Measurements from ENCODE around the gene SLX9.
A peak's percentile ranks its signal among the peaks of the same experiment; 100 is the strongest.
"Not testable (repeated sequence)": the region's sequence is repeated elsewhere in the genome, so short reads cannot be mapped to it uniquely, and the experiment has no call there.

SLX9 gene

DNA sequence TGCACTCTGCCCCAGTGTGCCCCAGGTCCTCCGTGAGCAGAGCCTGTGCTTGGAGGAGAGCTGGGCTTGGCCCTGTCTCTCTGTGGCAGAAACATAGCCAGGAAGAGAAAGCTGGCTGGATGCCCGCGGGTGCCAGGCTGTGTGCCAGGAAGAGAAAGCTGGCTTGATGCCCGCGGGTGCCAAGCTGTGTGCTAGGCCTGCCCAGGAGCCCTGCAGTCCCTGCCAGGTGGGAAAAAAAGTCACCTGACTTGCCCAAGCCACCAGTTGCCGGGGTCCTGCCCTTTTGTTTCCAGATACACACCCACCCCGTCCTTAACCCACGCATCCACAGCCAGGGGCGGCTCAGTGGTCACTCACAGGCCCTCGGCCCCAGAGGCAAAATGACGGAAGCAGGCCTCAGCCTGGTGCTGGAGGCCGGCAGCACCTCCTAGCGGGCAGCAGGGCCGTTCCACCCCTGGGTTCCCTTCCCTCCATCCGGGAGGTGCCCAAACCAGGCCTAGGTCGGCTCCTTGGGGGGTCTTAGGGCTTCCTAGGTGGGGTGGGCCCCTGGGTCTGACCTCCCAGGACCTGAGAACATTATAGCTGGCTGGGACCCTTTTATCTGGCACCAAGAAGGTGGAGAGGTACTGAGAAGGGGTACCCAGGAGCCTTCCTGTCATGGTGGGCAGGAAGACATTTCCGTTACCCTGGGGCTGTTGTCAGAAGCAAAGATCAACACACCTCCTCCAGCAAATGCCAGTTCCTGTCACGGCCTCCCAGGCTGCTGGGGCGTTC, 28.3 kb upstream of the SLX9 start:
- peak; percentile 61 for DNase-seq (ENCODE audit: low spot score)
- in situ Hi-C loops (cut with MboI; ENCODE audit: low pct_unique_long_range_greater_than_20kb, low sequenced_read_pairs, unreplicated experiment) = no loop called here
- TF ChIP-seq, protein P1, sequence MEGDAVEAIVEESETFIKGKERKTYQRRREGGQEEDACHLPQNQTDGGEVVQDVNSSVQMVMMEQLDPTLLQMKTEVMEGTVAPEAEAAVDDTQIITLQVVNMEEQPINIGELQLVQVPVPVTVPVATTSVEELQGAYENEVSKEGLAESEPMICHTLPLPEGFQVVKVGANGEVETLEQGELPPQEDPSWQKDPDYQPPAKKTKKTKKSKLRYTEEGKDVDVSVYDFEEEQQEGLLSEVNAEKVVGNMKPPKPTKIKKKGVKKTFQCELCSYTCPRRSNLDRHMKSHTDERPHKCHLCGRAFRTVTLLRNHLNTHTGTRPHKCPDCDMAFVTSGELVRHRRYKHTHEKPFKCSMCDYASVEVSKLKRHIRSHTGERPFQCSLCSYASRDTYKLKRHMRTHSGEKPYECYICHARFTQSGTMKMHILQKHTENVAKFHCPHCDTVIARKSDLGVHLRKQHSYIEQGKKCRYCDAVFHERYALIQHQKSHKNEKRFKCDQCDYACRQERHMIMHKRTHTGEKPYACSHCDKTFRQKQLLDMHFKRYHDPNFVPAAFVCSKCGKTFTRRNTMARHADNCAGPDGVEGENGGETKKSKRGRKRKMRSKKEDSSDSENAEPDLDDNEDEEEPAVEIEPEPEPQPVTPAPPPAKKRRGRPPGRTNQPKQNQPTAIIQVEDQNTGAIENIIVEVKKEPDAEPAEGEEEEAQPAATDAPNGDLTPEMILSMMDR (IDR thresholded peaks at IDR 0.05; ENCODE audit: extremely low read depth, insufficient read depth, missing control alignments) = peak; percentile 71

DNA sequence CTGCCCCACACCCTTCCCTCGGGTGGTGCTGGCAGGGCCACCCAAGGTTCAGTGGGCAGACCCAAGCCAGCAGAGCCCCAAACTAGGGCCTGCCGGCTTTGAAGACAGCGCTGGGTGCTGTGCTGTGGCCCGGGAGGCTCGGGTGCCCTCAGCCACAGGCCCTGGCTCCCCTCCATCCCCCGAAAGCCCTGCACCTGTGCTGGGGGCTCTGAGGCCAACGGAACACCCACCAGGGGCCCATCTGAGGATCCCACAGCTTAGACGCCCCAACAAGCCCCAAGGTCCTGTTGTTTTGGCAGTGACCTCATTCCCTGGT, 27.7 kb upstream of the SLX9 start:
- no peak for DNase-seq (ENCODE audit: low spot score)
- TF ChIP-seq, protein P1 (IDR thresholded peaks at IDR 0.05; ENCODE audit: extremely low read depth, insufficient read depth, missing control alignments) = no peak
- in situ Hi-C loops (cut with MboI; ENCODE audit: low pct_unique_long_range_greater_than_20kb, low sequenced_read_pairs, unreplicated experiment) = no loop called here

DNA sequence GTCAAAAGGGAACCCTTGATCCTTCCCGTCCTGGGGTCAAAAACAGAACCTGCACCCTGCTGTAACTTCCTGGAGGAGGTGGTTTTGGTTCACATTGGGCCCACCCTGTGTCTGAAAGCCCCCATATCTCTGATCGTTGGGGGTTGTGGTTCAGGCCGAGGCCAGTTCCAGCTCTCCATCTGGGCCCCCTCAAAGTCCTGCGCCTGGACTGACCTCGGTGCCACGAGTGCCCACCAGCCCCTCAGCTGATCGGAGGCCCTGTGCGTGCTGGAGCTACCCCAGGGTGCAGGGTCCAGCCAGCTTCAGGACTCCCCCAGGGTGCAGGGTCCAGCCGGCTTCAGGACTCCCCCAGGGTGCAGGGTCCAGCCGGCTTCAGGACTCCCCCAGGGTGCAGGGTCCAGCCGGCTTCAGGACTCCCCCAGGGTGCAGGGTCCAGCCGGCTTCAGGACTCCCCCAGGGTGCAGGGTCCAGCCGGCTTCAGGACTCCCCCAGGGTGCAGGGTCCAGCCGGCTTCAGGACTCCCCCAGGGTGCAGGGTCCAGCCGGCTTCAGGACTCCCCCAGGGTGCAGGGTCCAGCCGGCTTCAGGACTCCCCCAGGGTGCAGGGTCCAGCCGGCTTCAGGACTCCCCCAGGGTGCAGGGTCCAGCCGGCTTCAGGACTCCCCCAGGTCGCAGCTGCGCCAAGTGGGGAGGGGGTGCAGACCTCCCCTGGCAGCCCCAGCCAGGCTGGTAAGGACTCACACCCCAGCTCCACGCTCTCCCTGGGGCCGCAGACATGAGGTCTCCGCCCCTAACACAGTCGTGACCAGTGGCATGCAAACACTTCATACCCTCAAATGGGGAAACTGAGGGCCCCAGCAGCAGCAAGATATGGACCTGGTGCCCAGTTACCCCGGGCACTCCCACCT, 27.1 kb upstream of the SLX9 start:
- in situ Hi-C loops (cut with MboI; ENCODE audit: low pct_unique_long_range_greater_than_20kb, low sequenced_read_pairs, unreplicated experiment); DNase-seq (ENCODE audit: low spot score): not testable (repeated sequence)

DNA sequence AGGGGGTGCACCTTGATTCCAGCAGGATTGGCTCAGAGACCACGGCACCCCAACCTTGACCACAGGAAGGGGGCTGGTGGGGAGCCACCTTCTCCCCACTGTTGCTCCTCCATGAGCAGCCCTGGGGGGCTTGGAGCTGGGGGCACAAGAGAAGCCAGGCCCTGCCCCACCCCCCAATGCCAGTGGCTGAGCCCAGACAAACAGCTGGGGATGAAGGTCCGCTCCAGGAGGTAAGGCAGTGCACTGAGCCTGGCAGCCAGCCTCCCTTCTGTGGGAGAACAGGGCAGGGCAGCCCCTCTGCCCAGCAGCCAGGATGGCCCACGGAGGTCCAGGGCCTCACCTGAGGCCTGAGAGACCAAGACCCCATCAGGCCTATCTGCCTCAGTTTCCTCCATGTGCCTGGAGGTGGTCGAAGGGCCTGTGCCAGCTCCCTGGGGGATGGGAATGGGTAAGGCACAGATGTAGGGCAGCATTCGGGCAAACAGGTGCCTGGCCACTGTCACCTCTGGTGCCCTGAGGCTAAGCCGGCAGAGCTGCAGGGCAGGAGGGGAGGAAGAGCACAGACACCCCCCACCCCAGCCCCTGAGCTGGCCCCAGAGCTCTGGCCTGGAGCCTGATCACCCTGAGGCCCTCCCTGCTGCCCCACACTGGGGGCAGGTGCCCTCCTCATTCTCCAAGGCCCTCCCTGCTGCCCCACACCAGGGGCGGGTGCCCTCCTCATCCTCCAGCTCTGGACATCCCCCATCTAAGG, 26.2 kb upstream of the SLX9 start:
- TF ChIP-seq, protein P1 (IDR thresholded peaks at IDR 0.05; ENCODE audit: extremely low read depth, insufficient read depth, missing control alignments) = no peak
- in situ Hi-C loops (cut with MboI; ENCODE audit: low pct_unique_long_range_greater_than_20kb, low sequenced_read_pairs, unreplicated experiment) = no loop called here
- DNase-seq (ENCODE audit: low spot score) = no peak

DNA sequence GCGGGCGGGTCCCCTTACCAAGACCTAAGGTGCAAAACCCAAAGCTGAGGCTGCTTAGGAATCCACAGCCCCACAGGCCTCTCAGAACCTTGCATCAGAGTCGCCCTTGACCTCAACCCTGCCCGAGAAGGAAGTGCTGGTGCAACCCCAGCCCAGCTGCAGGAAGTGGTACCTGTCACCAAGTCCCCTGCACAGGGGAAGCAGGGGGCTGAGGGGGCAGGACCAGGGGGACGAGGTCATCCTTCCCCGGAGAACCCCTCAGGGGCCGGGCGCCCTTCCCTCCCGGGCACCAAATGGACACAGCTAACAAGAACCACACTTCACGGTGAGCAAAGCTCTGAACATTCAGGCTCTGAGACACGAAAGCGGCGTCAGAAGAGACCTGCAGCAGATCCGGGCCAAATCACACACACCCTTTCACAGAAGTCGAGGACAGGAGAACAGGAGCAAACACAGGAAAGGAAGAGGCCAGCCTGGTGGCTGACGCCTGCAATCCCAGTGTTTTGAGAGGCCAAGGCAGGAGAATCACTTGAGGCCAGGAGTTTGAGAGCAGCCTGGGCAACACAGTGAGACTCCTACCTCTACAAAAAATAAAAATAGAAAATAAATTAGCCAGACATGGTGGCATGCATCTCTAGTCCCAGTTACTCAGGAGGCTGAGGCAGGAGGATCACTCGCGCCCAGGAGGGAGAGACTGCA, 25.5 kb upstream of the SLX9 start:
- in situ Hi-C loops (cut with MboI; ENCODE audit: low pct_unique_long_range_greater_than_20kb, low sequenced_read_pairs, unreplicated experiment) = no loop called here
- peak; percentile 65 for DNase-seq (ENCODE audit: low spot score)
- TF ChIP-seq, protein P1 (IDR thresholded peaks at IDR 0.05; ENCODE audit: extremely low read depth, insufficient read depth, missing control alignments) = no peak

DNA sequence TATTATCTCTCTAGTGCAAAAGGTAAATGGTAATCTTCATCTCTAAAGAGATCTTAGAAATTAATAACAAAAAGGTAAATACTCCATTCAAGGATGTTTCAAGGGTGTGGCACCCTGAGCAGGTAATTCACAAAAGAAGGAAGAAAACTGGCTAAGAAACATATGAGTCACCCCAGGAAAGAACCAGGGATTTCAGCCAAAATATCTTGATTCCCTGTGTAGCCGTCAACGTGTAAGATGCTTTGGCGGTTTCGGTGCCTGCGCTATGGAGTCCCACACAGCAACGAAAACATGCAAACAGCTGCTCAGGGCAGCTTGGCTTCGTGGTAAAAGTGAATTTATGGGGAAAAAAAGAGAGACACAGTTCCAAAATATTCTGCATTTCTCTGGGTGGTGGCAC, 22.9 kb upstream of the SLX9 start:
- TF ChIP-seq, protein P1 (IDR thresholded peaks at IDR 0.05; ENCODE audit: extremely low read depth, insufficient read depth, missing control alignments) = no peak
- no peak for DNase-seq (ENCODE audit: low spot score)
- in situ Hi-C loops (cut with MboI; ENCODE audit: low pct_unique_long_range_greater_than_20kb, low sequenced_read_pairs, unreplicated experiment) = no loop called here
